Lower leg skin (tissue), 3 donors: ENCODE data around the gene MBD3L2.

ENCODE experiments used
- POLR2A ChIP-seq, 2 donors: fragments of 450-650 bp; IDR thresholded peaks; one replicate each; pipeline ENCODE4 v1.6.1; 2016 to 2017; ENCODE audit warnings: antibody characterized with exemption in 2 of 2, mild to moderate bottlenecking in 1 of 2, moderate library complexity in 1 of 2
- TF ChIP-seq, protein P1 (sequence below), 3 donors: fragments of 450-650 bp; IDR thresholded peaks; one replicate each; pipeline ENCODE4 v1.5.1; 2016; ENCODE audit warnings: antibody characterized with exemption in 3 of 3, mild to moderate bottlenecking in 3 of 3, moderate library complexity in 2 of 3

GRCh38 chr19:7006135-7006704 lies 42.9 kb upstream of the MBD3L2 start:
- TF ChIP-seq, protein P1, sequence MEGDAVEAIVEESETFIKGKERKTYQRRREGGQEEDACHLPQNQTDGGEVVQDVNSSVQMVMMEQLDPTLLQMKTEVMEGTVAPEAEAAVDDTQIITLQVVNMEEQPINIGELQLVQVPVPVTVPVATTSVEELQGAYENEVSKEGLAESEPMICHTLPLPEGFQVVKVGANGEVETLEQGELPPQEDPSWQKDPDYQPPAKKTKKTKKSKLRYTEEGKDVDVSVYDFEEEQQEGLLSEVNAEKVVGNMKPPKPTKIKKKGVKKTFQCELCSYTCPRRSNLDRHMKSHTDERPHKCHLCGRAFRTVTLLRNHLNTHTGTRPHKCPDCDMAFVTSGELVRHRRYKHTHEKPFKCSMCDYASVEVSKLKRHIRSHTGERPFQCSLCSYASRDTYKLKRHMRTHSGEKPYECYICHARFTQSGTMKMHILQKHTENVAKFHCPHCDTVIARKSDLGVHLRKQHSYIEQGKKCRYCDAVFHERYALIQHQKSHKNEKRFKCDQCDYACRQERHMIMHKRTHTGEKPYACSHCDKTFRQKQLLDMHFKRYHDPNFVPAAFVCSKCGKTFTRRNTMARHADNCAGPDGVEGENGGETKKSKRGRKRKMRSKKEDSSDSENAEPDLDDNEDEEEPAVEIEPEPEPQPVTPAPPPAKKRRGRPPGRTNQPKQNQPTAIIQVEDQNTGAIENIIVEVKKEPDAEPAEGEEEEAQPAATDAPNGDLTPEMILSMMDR (IDR thresholded peaks at IDR 0.05), result no peak
- no peak for TF ChIP-seq POLR2A (IDR thresholded peaks at IDR 0.05)
